B cell (primary cell): ENCODE measurements around the gene UBE2F. TPM values are rescaled to one million over a fixed set of nuclear protein-coding genes. Genes with fewer than 3 reads are reported as not detected.

Source experiments
- ATAC-seq: fragments of 200-7000 bp; cut with Tn5 transposase; one replicate; pipeline ENCODE4 v1.10.0; 2021; ENCODE audit warnings: low read depth, mild to moderate bottlenecking, moderate number of reproducible peaks, moderate library complexity
- CTCF ChIA-PET: fragments of 350-600 bp; sonication (Branson Sonifier 250); formaldehyde crosslinking; loops from one replicate; lab custom pipeline; 2021; ENCODE audit warnings: antibody characterized with exemption, inconsistent platforms; lab: Charles Lee
- POLR2A ChIA-PET: fragments of 350-600 bp; sonication (Branson Sonifier 250); formaldehyde crosslinking; loops from one replicate; lab custom pipeline; 2021; ENCODE audit warnings: antibody characterized with exemption; lab: Charles Lee
- DNase-seq: peaks from one replicate; pipeline ENCODE4 v3.0.0; 2013
- H2AFZ ChIP-seq: 2 replicates; pipeline ENCODE4 v1.6.1; 2012; ENCODE audit warnings: mild to moderate bottlenecking, low read depth, low read length; ENCODE audit not compliant: insufficient read depth, poor library complexity, severe bottlenecking
- H3K27ac ChIP-seq, 2 donors: 1 replicate in 1 of 2; 2 replicates in 1 of 2; pipeline ENCODE4 v1.5.1; 2012 to 2013; ENCODE audit warnings: low read length in 2 of 2, mild to moderate bottlenecking in 2 of 2, moderate library complexity in 1 of 2
- H3K27me3 ChIP-seq, 4 experiments: fragments of 200-600 bp in 1 of 4; sonication (generic) in 1 of 4; replicated peaks in 1 of 4; 1 replicate in 2 of 4; 2 replicates in 2 of 4; pipeline versions ENCODE4 v1.6.1 to v1.7.0; 2013 to 2016; ENCODE audit warnings: low read length in 3 of 4, mild to moderate bottlenecking in 2 of 4, mixed read lengths in 1 of 4, moderate library complexity in 1 of 4; ENCODE audit not compliant: insufficient read depth in 4 of 4, control insufficient read depth in 3 of 4; ENCODE audit errors: control extremely low read depth in 1 of 4
- H3K36me3 ChIP-seq, 2 experiments: replicated peaks in 1 of 2; 1 replicate in 1 of 2; 2 replicates in 1 of 2; pipeline versions ENCODE4 v1.6.1 to v1.7.1; 2013; ENCODE audit warnings: low read length in 1 of 2; ENCODE audit not compliant: insufficient read depth in 2 of 2, control insufficient read depth in 1 of 2; ENCODE audit errors: control extremely low read depth in 1 of 2, extremely low read depth in 1 of 2
- H3K4me1 ChIP-seq, 2 donors: fragments of 200-600 bp in 1 of 2; sonication (generic) in 1 of 2; 1 replicate in 1 of 2; 2 replicates in 1 of 2; pipeline versions ENCODE4 v1.5.1 to v1.6.1; 2013 to 2017; ENCODE audit warnings: low read length in 2 of 2; ENCODE audit not compliant: control insufficient read depth in 2 of 2, insufficient read depth in 2 of 2
- H3K4me2 ChIP-seq: replicated peaks from 2 replicates; pipeline ENCODE3; 2012; ENCODE audit warnings: mild to moderate bottlenecking, low read depth, low read length; ENCODE audit not compliant: poor library complexity, severe bottlenecking
- H3K4me3 ChIP-seq, 5 experiments: fragments of 200-600 bp in 1 of 5; sonication (generic) in 1 of 5; 1 replicate in 3 of 5; 2 replicates in 2 of 5; pipeline versions ENCODE4 v1.5.1 to v1.7.0; 2011 to 2016; ENCODE audit warnings: low read length in 4 of 5, mild to moderate bottlenecking in 4 of 5, low read depth in 2 of 5, control low read depth in 1 of 5, moderate library complexity in 1 of 5; ENCODE audit not compliant: insufficient read depth in 1 of 5; ENCODE audit errors: control extremely low read depth in 1 of 5, extremely low read depth in 1 of 5
- H3K79me2 ChIP-seq: fragments of 200-600 bp; sonication (generic); one replicate; pipeline ENCODE4 v1.6.0; 2016; ENCODE audit warnings: low read length; ENCODE audit not compliant: control insufficient read depth, insufficient read depth
- H3K9ac ChIP-seq: fragments of 200-600 bp; sonication (generic); 2 replicates; pipeline ENCODE4 v1.6.1; 2017; ENCODE audit warnings: mild to moderate bottlenecking, low read length, moderate library complexity
- H3K9me3 ChIP-seq, 3 donors: one replicate each; pipeline versions ENCODE4 v1.6.1 to v1.7.1; 2013; ENCODE audit warnings: low read length in 2 of 3; ENCODE audit not compliant: control insufficient read depth in 2 of 3, insufficient read depth in 1 of 3; ENCODE audit errors: control extremely low read depth in 1 of 3
- H4K20me1 ChIP-seq: 2 replicates; pipeline ENCODE4 v1.6.0; 2012; ENCODE audit warnings: mild to moderate bottlenecking, low read length; ENCODE audit not compliant: insufficient read depth, control insufficient read depth, poor library complexity, severe bottlenecking
- H3K27ac Mint-ChIP-seq: one replicate; pipeline ENCODE4 v1.8.0; 2021; ENCODE audit warnings: mixed read lengths
- H3K27me3 Mint-ChIP-seq: one replicate; pipeline ENCODE4 v1.8.0; 2021; ENCODE audit warnings: mixed read lengths
- H3K4me1 Mint-ChIP-seq: one replicate; pipeline ENCODE4 v1.8.0; 2021; ENCODE audit warnings: mixed read lengths
- H3K4me3 Mint-ChIP-seq: one replicate; pipeline ENCODE4 v1.8.0; 2021; ENCODE audit warnings: mixed read lengths
- H3K9me3 Mint-ChIP-seq: one replicate; pipeline ENCODE4 v1.8.0; 2022; ENCODE audit warnings: mixed read lengths; ENCODE audit not compliant: insufficient read depth
- EZH2 ChIP-seq: IDR thresholded peaks from 2 replicates; pipeline ENCODE4 v1.6.1; 2012; ENCODE audit warnings: borderline replicate concordance, low read depth, mild to moderate bottlenecking, moderate library complexity, low read length; ENCODE audit not compliant: insufficient read depth, poor library complexity, severe bottlenecking
- WGBS: methylation state at CpG from one replicate; pipeline ENCODE4 v1.1.5; 2013; ENCODE audit warnings: missing lambda C conversion rate; ENCODE audit not compliant: insufficient coverage; 5-methylcytosine and 5-hydroxymethylcytosine counted together
- intact Hi-C: fragments of 100-400 bp; cut with micrococcal nuclease; formaldehyde crosslinking; loops from one replicate; pipeline ENCODE4 v1.10.0; 2022
- polyA plus RNA-seq: library from polyadenylated mRNA; depleted of rRNA; stranded (reverse); fragments of >200 nt; gene quantifications from 2 replicates; pipeline ENCODE4 v1.2.3, GENCODE V29; 2012
- total RNA-seq, 2 donors: library from RNA; stranded (reverse); fragments of 120-200 nt in 1 of 2; gene quantifications; 1 replicate in 1 of 2; 2 replicates in 1 of 2; pipeline versions ENCODE4 v1.2.3 to v1.2.4, GENCODE V29; 2013 to 2022
- TF ChIP-seq, protein P1 (sequence below): fragments of 200-600 bp; IDR thresholded peaks from one replicate; pipeline ENCODE4 v1.8.0; 2022; ENCODE audit warnings: antibody characterized with exemption, mild to moderate bottlenecking

Gene UBE2F
- total and polyA plus RNA-seq, 2 donors (not counting 1 experiment from before 2014, with no cell fraction given), result 22.5 to 57.6 TPM

DNA sequence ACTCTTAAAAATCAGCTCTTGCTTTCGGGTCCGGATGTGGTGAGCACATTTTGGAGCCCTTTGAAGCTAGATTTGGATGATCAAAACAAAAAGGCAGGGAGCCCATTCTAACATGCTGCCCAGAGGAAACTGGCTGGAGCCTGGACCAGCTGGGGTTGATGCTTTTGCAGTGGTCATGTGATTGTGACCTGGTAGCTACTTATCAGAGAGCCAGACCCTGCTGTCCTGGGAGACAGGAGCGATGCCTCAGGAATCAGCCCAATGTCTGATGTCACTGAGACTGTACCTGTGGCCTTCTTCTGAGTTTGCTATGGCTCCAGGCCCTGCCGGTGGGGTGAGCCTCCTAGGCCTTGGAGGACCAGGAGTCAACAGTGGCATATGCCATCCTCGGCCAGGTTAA is 75.3 kb downstream of the UBE2F start:
- Mint-ChIP-seq H3K9me3 (no peaks in the 10 kb centered on the region), H3K4me1 (no peaks in the 10 kb centered on the region), H3K27me3 (no peaks in the 10 kb centered on the region), H3K4me3 (no peak overlapping the region), H3K27ac (no peak overlapping the region)
- intact Hi-C loops, result no loop called here
- Histone ChIP-seq H3K36me3 (peaks cover 16 to 32% of the 10 kb centered on the region in 2 experiments), H3K27ac (no peak overlapping the region), H3K4me2 (no peak overlapping the region), H3K79me2 (no peaks in the 10 kb centered on the region), H4K20me1 (no peaks in the 10 kb centered on the region), H3K4me3 (no peak overlapping the region), H2AFZ (no peak overlapping the region), H3K4me1 (no peaks in the 10 kb centered on the region), H3K9ac (no peak overlapping the region), H3K27me3 (no peaks in the 10 kb centered on the region), H3K9me3 (peaks cover 0 to 7% (median 0%) of the 10 kb centered on the region in 3 donors)
- DNase-seq (no peak), ATAC-seq (no peak)
- CTCF ChIA-PET, result no interaction called here
- WGBS, result 100% methylated on average over 5 of the region's 5 CpGs
- POLR2A ChIA-PET, result no interaction called here
- no peak for TF ChIP-seq EZH2
- TF ChIP-seq, protein P1, sequence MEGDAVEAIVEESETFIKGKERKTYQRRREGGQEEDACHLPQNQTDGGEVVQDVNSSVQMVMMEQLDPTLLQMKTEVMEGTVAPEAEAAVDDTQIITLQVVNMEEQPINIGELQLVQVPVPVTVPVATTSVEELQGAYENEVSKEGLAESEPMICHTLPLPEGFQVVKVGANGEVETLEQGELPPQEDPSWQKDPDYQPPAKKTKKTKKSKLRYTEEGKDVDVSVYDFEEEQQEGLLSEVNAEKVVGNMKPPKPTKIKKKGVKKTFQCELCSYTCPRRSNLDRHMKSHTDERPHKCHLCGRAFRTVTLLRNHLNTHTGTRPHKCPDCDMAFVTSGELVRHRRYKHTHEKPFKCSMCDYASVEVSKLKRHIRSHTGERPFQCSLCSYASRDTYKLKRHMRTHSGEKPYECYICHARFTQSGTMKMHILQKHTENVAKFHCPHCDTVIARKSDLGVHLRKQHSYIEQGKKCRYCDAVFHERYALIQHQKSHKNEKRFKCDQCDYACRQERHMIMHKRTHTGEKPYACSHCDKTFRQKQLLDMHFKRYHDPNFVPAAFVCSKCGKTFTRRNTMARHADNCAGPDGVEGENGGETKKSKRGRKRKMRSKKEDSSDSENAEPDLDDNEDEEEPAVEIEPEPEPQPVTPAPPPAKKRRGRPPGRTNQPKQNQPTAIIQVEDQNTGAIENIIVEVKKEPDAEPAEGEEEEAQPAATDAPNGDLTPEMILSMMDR, result no peak

DNA sequence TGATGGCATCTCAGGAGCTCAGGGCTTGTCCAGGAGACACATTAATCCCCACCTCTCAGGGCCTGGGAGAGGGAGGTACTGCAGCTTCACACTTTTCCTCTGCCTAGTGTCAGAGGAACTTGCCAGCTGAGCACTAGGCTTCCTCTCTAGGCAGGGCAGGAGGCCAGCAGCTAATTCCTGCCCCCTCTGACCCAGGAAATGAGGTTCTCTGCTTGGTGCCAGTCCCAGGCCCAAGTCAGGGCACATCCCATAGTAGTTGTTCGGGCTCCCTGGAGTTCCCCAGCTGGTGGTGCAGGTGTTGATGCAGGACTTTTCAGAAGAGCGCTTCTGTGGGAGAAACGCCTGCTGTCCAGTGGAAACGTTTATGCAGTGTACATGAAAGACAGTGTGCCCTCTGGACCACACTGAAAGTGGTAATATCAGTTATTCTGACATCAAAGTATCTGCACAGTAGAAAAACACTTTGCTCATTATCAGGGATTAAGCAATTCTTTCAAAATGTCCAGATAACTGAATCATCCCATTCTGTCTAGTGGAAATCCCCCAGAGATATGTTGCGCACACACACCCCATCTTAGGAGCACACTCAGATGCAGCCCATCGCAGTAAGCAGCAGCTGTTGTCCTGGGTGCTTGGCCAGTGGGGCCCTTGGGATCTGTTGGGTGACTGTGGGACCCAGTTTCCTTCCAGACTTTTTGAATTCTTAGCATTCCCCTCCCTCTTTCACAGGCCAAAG is 76.2 kb downstream of the UBE2F start:
- ChIA-PET CTCF (interaction anchor here (1.5 kb wide), 1 partner anchor 185 kb away, joined by 3 read pairs; no protein-coding TSS in a partner anchor), POLR2A (no interaction called here)
- DNase-seq (no peak), ATAC-seq (no peak)
- no peaks in the 10 kb centered on the region for H3K4me1 ChIP-seq
- Mint-ChIP-seq H3K4me1 (no peaks in the 10 kb centered on the region), H3K9me3 (peaks cover 3% of the 10 kb centered on the region), H3K27me3 (peaks cover 2% of the 10 kb centered on the region), H3K4me3 (no peak overlapping the region), H3K27ac (no peak overlapping the region)
- WGBS, result 100% methylated on average over 4 of the region's 6 CpGs
- H3K27me3 ChIP-seq, result no peaks in the 10 kb centered on the region
- H3K9ac ChIP-seq, result no peak overlapping the region
- H2AFZ ChIP-seq, result no peak overlapping the region
- H3K27ac ChIP-seq, result no peak overlapping the region
- no peak for TF ChIP-seq EZH2
- TF ChIP-seq, protein P1, result no peak
- no peak overlapping the region for H3K4me3 ChIP-seq
- H3K36me3 ChIP-seq, result peaks cover 13 to 28% of the 10 kb centered on the region in 2 experiments
- H4K20me1 ChIP-seq, result no peaks in the 10 kb centered on the region
- H3K9me3 ChIP-seq, result peaks cover 0 to 8% (median 1%) of the 10 kb centered on the region in 3 donors
- H3K79me2 ChIP-seq, result no peaks in the 10 kb centered on the region
- intact Hi-C loops, result no loop called here
- no peak overlapping the region for H3K4me2 ChIP-seq
